Measurements from ENCODE around the gene FAM24A.

Gene FAM24A

DNA sequence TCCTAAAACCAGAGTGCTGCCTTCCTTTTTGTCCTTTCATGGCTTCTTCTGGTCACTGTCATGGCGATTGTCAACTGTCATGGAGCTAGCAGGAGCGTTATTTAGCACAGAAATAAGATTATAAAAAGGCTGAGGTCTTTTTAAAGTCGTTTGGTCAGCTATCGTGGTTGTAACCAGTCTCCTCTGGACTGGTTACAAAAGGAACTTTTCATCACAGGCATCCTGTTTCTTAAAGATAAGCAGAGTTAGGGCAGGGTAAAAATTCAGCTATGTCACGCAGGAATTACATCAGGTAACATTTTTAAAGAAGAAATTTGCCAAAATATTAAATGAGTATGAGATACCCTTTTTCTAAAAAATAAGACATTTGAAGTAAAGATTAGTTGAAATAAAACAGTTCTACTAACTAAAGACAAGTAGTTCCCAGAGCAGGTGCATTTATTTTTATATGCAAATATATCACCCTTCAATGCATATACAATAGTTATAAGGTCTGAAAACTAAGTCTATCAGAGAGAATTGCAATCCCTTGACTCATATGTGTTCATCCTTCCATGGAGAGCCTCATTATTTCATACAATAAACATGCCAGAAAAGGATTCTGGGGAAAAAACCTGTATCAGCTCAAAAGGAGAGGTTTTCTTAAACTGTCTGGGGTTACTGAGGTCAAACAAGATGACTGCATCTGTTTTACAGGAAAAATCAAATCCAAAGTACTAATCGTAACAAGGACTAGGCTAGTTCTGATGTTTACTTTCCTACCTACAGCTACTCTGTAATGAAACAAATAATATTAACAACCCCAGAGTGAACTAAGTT lies 20.9 kb downstream of the FAM24A start:
- DNase-seq (ENCODE audit: low read depth in 2 of 2): no peak

DNA sequence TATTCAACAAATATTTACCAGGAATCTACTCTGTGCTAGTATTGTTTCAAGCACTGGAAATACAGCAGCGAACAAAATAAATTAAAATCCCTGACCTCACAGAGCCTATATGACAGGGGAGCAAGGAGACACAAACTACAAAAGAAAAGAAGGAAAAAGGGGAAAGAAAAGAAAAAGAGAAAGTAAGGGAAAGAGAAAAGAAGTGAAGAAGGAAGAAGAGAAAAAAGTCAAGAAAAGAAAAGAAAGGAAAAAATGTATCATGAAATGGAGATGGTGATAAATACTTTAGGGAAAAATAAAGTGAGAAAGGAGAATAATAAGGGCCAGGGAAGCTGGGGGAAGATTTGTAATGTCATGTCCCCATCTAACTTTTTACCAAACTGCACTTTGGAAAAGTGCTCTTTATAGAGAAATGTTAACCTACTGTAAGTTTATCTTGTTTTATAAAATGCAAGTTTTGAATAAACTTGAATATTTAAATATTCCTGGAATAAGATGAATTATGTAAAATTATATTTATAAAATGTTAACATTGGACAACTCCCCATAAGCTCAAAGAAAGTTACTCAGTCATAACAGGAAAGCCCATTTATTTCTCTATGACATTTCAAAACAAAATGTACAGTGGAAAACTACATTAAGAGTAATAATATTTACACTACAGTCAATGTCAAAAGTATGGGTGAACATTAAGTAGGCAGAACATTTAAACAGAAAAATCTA lies 28.9 kb downstream of the FAM24A start:
- DNase-seq (ENCODE audit: low read depth in 2 of 2): no peak

DNA sequence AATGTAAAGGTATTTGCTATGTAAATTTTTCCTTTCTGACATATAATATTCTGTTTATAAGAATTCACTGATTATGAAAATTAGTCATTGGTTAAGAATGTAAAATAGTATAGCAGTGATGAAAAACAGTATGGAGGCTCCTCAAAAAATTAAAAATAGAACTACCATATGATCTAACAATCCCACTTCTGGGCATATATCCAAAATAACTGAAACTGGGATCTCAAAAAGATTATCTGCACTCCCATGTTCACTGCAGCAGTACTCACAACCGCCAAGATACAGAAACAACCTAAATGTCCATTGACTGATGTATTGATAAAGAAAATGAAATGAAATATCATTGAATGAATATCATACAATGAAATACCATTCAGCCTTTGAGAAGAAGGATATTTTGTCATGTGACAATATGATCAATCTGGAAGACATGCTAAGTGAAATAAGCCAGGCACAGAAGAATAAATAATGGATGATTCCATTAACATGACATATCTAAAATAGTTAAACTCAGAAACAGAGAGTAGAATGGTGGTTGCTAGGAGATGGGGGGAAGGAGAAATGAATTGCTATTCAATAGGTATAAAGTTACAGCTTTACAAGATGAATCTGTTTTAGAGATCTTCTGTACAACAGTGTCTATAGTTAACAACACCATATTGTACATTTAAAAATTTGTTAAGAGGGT lies 29.6 kb downstream of the FAM24A start:
- no peak for DNase-seq (ENCODE audit: low read depth in 2 of 2)

DNA sequence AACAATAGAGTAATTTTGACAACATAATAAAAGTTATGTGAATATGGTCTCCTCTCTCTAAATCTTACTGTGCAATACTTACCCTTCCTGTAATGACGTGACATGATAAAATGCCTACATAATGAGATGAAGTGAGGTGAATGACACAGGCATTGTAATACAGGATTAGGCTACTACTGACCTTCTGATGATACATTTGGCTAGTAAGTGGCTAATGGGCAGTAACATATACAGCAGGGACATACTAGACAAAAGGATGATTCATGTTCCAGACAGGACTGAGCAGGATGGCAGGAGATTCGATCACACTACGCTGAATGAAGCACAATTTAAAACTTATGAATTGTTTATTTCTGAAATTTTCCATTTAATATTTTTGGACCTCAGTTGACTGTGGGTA lies 38.9 kb downstream of the FAM24A start:
- no peak for DNase-seq (ENCODE audit: low read depth in 2 of 2)

DNA sequence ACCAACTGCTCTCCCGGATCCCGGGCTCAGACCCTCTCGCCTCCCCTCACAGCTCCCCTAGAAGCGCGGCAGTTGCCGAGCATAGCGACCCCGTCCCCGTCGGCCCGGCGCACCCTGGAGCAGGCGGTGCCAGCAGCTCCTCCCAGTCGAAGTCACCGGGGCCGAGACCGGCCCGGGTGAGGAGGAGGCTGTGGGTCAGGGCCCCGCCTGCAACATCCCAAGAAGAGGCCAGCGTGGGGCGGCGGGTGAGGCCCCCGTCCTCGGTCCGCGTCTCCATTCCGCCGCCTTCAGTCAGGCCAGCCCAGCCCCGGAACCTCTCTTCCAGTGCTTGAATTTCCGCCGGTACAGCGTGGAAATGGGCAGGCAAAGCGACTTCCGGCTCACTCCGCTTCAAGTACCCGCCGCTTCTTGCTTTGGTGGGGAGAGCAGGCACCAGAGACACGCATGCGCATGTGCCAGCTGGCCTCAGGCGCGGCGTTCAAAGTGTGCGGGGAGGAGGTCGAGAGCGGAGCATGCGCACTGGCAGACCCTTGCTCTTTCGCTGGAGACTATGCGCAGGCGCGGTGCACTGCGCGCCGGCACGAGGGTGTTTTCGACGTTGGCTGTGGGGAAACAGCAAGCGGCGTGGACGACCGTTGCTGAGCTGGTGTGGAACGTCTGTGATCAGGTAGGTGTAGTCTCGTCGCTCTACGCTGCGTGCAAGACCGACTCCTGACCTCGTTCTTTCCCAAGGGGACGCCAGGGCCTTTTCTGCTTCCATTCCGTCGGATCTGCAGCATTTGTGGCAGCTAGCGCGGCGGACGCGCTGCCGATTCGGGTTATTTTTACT lies 43.7 kb downstream of the FAM24A start, which contains the start of gene C10orf88:
Gene C10orf88, minus strand, starts transcription at position 326 of the 829 bp plus-strand sequence. Its CDS starts 49 bp downstream, at position 277.
- DNase-seq (ENCODE audit: low read depth in 2 of 2): peak; percentile 97 to 98

DNA sequence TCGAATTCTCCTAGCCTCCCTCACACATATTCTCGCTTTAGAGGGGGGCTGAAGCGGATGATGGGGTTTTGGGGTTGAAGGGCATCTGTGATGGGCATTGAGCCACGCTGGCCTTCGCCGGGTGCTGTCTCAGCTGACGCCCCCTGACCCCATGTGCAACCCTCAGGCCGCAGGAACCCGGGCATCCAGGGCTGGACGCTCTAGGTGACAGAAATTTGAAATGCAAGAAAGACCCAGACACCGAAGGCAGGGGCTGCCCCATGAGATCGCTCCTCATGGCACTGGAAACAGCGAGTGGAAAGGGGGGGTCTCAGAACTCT lies 44.3 kb downstream of the FAM24A start:
- DNase-seq (ENCODE audit: low read depth in 2 of 2): no peak

DNA sequence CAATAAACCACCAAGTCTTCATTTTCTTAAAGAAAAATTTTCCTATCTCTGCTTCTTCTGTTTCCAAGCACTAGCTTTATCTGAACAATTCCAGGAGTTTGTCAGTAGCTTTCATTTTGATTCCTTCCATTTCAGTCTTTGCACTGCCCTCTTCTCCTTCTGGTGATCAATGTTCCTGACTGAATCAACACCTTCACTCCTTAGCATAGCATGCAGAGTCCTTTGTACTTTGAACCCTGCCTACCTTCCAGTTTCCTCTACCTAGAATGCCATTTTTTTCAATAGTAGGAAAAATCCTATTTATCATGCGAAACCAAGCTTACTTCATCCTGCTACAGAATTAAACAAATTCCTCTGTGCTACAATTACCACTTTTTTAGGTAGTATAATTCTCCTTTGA lies 45.5 kb downstream of the FAM24A start:
- no peak for DNase-seq (ENCODE audit: low read depth in 2 of 2)

DNA sequence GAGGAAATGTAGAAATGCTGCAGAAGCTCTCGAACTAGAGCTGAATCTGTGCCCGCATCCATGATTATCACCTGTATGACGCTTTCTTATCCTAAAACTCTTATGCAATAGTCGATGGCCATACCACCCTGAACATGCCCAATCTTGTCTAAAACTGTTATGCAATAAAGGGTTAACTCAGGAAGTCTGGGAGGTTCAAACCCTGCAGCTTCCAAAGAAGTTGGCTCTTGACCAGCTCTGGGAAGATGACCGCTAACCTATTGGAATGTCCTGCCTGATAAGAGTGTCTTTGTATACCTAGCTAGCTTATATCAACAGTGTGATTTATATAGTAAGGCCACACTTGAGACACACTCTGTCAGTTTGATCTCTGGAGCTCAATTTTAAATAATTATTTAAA lies 47.1 kb downstream of the FAM24A start:
- no peak for DNase-seq (ENCODE audit: low read depth in 2 of 2)

DNA sequence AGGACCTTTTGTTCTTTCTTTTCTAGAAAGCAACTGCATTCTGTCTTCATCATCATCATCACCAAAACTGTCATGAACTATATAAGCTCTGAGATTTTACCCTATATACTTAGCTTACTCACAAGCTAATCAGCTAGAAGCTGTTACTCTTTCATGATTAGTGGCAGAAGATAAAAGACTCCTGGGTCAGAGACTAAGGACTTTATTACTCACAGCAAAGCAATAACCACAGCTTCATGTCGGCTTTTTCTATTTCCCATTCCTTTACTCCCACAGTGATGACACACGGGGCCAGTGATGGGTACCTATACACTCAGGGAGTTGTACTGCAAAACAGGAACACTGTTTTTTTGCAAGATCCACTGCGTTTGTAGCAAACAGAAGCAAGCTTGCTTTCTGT lies 52.0 kb downstream of the FAM24A start:
- no peak for DNase-seq (ENCODE audit: low read depth in 2 of 2)

Data from stimulated activated CD8-positive, alpha-beta memory T cell treated with anti-CD3 and anti-CD28 coated beads, Interleukin-7, amount 100 ng/mL, for 4 hours (primary cell).